ENCODE measurements around the gene EEF1A1.
"Not testable (repeated sequence)": the region's sequence is repeated elsewhere in the genome, so short reads cannot be mapped to it uniquely, and the experiment has no call there.

EEF1A1 gene

DNA sequence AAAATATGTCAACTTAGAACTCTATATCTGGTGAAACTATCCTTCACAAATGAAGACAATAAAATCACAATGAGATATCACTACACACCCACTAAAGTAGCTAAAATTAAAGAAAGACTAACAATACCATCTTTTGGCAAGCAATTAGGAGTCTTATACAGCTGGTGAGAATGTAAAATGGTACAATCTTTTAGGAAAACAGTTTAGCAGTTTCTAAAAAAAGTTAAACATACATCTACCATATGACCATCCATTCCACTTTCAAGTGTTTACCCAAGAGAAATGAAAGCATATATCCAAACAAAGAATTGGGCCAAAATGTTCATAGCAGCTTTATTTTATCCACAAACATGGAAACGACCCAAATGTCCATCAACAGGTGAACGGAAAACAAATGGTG lies 13.8 kb upstream of the EEF1A1 start:
- no peak for DNase-seq

DNA sequence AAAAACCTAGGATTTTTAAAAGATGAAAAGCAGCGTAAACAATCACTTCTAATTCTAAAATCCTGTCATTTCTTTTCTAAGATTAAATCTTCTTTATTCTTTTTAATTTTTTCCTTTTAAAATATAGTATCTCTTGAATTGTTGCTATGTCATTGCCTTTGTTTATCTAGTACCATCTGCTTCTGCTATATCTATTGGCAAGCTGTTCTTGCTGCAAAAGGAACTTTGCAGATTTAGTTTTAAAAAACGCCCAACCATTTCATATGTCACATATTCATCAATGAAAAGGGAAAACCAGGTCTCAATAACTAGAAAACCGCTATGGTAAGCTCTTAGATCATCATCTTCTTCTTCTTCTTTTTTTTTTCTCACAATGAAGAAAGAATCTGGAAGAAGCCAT lies 11.5 kb upstream of the EEF1A1 start:
- DNase-seq = no peak

DNA sequence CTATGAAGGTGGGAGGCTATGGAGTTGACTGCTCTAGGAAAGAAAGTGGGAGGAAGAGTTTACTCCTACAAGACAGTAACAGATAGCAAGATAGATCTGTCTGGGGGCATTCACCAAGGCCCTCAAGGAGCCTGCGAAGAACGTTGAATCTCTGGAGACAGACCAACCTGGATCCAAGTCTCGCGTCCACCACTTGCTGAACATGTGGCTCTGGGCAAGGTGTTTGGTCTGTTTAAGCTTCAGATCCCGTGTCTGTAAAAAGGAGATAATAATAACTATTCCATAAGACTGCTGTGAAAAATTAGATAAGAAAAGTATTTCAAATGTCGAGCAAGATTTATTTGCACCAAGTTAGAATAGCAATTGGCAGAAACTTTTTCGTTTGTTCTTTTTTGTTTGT lies 8.1 kb upstream of the EEF1A1 start:
- no peak for DNase-seq

DNA sequence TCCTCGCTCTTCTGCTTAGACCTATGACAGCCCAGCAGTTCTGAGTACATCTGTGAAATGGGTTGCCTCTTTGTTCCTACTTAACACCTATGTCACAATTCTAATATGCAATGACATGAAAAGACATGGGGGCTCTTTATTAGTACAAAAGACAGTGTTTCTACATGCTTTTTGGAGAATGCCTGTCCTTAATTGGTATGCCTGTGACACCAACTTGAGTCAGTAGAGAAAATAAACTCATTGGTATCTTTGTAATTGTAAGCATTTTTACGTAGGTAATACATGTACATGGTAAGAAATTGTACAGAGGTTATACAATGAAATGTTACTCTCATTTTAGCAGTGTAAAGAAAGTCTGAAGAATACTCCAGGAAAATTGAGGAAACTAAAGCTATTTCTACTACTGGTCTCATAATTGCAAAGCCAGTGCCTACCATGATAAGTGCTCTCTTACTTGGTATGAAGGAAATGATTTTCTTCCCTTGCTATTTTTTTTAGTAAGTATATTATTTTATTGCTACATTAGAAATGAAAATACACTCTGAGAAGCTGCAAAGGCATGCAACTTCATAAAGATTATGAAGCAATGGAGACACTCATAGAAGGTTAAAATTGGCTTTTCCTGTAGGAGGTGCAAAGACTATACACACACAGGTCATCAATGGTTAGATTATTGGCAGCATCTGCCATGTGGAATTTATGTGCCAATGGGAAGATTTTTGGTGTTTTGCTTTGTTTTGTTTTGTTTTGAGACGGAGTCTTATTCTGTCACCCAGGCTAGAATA lies 4.9 kb upstream of the EEF1A1 start:
- no peak for DNase-seq

DNA sequence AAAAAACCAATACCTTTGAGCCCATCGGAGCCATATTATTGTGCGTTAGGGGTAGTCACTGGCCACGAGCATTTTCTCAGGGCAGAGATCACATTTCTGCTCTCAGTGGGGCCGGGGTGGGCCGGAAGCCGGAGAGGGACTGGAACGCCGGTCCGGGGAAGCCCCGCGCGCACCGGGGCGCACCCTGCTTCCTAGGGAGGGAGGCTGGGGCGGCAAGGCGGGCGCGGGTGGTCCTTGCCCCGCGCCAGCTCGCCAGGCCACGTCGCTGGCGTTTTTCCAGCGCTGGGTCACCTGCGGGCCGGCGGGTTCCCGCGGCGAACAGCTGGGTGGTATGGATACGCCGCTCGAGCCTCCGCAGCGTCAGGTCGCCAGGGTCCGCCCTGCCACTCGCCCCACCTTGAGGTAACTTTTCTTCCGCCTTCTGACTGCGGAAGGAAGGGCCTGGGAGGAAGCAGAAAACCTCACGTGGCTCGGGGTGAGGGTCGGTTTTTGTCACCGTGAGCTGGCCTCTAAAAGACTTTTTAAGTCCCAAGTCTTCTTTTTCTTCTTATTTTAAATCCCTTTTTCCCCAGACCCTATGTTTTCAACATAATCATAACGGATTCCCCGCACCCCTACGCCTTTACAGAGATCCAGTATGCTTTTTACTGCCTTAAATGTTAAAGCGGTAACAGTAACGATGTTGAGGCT lies 2.7 kb upstream of the EEF1A1 start:
- DNase-seq = peak; percentile 91

DNA sequence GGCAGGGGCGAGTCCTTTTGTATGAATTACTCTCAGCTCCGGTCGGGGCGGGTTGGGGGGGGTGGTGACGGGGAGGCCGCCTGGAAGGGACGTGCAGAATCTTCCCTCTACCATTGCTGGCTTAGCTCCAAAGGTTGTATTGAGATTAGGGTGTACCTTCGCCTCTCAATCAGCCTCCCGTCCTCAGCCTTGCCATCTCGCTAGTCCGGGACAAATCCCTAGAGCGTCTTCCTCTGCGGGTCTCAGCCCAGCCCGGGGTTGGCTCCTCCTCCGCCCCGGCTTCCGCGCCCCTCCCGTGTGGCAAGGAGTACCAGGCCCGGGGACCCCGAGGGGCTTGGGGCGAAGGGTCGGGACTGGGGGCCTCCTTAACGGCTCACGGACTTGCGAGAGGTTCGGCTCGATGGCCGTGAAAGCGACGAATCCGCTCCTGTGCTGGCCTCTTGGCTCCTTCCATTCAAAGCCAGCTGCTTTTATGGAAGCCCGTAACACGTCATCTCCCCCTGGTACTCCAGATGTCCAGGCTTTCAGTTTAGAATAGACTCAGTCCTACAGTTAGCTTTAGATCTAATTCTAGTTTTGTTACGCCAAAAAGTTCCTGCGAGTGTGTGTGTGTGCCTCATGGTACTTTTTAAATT lies 636 bp upstream of the EEF1A1 start:
- DNase-seq = peak; percentile 92

DNA sequence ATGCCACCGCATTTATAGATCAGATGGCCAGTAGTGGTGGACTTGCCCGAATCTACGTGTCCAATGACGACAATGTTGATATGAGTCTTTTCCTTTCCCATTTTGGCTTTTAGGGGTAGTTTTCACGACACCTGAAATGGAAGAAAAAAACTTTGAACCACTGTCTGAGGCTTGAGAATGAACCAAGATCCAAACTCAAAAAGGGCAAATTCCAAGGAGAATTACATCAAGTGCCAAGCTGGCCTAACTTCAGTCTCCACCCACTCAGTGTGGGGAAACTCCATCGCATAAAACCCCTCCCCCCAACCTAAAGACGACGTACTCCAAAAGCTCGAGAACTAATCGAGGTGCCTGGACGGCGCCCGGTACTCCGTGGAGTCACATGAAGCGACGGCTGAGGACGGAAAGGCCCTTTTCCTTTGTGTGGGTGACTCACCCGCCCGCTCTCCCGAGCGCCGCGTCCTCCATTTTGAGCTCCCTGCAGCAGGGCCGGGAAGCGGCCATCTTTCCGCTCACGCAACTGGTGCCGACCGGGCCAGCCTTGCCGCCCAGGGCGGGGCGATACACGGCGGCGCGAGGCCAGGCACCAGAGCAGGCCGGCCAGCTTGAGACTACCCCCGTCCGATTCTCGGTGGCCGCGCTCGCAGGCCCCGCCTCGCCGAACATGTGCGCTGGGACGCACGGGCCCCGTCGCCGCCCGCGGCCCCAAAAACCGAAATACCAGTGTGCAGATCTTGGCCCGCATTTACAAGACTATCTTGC lies 725 bp downstream of the EEF1A1 start:
- DNase-seq = peak; percentile 70

DNA sequence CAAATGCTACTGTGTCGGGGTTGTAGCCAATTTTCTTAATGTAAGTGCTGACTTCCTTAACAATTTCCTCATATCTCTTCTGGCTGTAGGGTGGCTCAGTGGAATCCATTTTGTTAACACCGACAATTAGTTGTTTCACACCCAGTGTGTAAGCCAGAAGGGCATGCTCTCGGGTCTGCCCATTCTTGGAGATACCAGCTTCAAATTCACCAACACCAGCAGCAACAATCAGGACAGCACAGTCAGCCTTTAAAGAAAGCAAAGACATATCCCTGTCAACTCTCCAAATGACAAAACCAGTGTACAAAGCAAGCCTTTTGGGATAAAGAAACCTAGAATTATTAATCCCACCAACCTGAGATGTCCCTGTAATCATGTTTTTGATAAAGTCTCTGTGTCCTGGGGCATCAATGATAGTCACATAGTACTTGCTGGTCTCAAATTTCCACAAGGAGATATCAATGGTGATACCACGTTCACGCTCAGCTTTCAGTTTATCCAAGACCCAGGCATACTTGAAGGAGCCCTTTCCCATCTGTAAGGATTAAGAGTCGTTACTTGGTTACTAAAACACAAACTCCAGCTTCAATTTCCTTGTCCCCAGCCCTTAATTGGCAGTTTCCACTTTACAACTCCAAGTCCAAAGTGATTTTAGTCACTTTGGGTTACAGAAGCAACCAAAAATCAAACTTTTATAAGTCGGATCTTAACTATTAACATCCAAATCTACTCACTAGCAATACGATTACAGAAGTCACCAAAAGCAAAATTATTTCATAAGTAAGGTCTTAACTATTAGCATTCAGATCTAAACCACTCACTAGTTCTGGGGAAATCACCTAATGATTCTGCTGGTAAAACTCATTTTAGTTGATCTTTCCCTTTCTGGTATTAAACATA lies 1.6 kb downstream of the EEF1A1 start:
- DNase-seq = not testable (repeated sequence)

DNA sequence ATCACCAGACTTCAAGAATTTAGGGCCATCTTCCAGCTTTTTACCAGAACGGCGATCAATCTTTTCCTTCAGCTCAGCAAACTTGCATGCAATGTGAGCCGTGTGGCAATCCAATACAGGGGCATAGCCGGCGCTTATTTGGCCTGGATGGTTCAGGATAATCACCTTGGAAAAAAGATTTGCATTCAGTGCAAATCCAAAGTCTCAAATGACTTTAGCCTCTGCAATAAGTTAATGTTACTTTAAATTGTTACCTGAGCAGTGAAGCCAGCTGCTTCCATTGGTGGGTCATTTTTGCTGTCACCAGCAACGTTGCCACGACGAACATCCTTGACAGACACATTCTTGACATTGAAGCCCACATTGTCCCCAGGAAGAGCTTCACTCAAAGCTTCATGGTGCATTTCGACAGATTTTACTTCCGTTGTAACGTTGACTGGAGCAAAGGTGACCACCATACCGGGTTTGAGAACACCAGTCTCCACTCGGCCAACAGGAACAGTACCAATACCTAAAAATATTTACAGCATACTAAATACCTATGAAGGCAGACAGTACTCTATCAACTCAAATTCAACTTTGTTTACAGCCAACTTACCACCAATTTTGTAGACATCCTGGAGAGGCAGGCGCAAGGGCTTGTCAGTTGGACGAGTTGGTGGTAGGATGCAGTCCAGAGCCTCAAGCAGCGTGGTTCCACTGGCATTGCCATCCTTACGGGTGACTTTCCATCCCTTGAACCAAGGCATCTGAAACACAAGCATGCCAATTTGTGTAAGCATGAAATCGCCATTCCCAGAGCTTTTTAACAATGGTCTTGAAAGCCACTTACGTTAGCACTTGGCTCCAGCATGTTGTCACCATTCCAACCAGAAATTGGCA lies 2.5 kb downstream of the EEF1A1 start:
- DNase-seq = not testable (repeated sequence)

DNA sequence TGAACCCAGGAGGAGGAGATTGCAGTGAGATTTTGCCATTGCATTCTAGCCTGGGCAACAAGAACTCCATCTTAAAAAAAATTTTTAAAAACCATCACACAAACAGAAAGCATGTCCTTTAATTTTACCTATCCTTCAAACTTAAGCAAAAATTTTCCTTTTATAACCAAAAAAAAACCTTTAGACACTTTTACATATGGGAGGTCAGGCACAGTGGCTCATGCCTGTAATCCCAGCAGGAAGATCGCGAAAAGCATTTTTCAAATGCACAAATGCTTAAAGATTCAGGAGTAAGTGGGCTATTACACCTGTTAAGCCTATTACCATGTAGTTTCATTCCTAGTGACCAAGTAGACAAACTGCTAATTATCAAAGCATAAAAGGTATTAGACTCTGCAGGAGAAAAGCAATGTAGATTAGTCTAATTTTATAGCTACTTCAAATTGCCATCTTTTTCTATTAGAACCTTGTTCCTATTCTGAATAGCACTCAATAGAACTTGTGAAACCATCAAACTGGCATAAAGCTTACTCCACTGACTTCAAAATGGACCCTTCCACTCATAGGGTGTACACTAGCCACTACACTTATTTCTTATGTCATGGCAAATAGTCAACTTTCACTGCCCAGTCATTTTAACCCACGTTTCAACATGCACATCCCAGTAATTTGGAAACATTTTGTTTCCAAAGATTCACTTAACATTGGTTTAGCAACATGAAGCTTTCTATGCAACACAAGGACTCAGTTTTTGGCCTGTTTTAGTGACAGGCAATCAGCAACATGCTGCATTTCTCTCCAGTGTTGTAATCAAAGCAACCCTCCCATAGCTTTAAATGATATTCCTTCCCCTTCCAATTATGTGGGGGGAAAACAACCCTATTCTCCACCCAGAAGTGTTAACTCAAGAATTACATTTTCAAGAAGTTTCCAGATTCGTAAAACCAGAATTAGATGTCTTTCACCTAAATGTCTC lies 4.0 kb downstream of the EEF1A1 start:
- peak; percentile 28 for DNase-seq

DNA sequence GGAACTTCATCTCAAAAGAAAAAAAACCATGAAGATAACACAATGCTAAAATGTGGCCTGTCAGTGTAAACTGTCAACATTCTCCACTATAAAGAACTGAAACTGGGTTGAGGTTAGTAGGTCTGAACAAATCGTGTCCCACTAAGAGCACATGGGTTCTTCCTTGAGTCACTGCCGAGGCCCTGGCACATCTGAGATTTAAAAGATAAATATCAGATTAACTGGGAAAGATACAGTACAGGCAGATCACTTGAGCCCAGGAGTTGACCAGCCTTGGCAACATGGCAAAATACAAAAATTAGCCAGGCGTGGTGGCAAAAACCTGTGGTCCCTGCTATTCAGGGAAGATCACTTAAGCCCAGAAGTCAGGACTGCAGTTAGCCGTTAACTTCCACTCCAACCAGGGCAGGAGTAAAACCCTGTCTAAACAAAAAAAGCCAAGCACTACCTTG lies 5.6 kb downstream of the EEF1A1 start:
- peak; percentile 30 for DNase-seq

DNA sequence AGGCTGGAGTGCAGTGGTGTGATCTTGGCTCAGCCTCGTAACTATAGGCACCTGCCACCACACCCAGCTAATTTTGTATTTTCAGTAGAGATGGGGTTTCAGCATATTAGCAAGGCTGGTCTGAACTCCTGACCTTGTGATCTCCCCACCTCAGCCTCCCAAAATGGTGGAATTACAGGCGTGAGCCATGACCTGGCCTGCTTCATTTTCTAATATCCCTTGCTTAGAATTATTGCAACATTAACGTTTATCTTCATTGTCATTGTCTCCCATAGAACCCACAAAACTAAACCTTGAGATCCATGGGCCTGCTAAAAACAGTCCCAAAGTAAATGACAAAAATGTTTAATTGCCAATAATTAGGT lies 6.1 kb downstream of the EEF1A1 start:
- DNase-seq = no peak

DNA sequence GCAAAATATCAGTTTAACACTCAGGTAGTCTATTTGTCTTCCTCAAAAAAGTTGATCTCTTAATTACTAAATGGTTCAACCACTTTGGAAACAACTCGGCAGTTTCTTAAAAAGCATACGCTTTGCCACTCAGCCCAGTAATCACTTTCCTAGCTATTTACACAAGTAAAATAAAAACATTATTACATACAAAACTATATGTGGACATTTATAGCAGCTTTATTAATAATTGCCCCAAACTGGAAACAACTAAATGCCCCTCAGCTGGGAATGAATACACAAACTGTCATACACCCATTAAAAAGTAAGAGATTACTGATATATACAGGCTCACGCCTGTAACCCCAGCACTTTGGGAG lies 7.4 kb downstream of the EEF1A1 start:
- no peak for DNase-seq

DNA sequence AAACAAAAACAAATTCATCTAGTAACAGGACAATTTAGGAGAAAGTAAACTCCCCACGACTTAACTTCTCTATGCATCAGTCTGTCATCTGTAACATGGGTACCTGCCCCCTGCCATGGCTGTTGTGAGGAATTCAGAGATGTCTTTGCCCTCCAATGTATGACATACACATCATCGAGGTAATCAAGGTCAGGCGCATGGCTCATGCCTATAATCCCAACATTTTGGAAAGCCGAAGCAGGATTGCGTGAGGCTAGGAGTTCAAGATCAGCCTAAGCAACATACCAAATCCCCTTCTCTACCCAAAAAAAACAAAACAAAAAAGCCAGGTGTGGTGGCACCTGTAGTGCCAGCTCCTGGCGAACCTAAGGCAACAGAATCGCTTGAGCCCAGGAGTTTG lies 9.0 kb downstream of the EEF1A1 start:
- DNase-seq = peak; percentile 6

DNA sequence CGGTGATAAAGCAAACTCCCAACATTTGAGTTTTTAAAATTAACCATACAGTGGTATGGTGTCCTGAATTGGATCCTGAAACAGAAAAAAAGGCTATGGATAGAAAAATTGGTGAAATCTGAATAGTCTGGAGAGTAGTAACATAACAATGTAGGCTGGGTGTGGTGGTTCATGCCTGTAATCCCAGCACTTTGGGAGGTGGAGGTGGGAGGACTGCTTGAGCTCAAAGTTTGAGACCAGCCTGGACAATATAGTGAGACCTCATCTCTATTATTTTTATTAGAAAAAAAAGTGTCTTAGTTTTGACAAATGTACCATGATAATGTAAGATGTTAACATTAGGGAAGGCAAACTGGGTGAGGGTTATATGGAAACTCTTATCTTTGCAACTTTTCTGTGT lies 11.0 kb downstream of the EEF1A1 start:
- DNase-seq = no peak

DNA sequence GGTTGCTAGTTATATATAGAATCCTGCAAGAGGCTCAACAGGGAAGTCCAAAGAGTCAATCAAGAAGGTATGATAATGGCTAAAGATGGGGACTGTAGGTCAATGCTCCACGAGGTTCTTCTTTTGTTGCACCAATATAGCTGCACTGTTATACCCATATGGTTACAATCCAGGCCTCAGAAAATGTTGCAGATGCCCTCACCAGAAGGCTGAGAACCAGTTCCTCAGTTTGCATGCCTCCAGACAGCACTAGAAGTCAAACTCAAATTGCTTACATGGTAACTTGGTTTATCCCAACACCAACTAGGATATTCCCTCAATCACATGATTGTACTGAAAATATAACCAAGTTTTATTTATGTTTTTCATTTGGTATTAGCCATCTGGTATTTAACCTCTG lies 12.1 kb downstream of the EEF1A1 start:
- DNase-seq = no peak

DNA sequence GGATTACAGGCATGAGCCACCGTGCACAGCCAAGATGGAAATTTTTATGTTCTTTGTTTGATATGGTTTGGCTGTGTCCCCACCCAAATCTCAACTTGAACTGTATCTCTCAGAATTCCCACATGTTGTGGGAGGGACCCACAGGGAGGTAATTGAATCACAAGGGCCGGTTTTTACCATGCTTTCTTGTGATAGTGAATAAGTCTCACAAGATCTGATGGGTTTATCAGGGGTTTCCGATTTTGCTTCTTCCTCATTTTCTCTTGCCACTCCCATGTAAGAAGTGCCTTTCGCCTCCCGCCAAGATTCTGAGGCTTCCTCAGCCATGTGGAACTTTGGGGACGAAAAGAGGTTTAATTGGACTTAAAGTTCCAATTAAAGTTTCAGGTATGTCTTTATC lies 14.6 kb downstream of the EEF1A1 start:
- DNase-seq = no peak

DNA sequence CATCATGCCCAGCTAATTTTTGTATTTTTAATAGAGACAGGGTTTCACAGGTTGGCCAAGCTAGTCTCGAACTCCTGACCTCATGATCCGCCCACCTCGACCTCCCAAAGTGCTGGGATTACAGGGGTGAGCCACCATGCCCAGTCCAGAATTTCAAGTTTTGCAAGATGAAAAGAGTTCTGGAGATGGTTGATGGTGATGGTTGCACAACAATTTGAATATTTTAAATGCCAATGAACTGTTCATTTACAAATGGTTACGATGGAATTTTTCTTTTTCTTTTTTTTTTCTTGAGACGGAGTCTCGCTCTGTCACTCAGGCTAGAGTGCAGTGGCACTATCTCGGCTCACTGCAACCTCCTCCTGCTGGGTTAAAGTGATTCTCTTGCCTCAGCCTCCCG lies 15.1 kb downstream of the EEF1A1 start:
- not testable (repeated sequence) for DNase-seq

DNA sequence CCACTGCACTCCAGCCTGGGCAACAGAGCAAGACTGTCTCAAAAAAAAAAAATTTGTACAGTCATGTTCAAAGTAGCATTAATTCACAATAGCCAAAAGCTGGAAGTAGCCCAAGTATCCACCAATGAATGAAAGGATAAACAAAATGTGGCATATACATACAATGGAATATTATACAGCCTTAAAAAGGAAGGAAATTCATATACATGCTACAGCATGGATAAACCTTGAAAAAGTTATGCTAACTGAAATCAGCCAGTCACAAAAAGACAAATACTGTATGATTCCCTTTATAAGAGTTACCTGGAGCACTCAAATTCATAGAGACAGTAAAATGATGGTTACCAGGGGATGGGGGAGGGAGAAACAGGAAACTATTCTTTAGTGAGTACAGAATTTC lies 15.7 kb downstream of the EEF1A1 start:
- no peak for DNase-seq

DNA sequence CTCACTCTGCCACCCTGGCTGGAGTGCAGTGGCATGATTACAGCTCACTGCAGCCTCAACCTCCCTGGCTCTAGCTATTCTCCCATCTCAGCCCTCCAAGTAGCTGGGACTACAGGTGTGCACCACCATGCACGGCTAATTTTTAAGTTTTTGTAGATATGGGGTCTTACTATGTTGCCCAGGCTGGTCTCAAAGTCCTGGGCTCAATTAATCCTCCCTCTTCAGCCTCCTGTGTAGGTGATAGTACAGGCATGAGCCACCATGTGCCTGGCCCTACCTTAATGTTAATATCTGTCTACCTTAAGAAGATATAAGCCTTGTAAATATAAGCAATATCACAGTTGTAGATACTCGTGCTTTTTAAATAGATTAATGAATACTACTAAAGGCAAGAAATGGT lies 16.7 kb downstream of the EEF1A1 start:
- no peak for DNase-seq
